HG02571 (cell line): Measurements from ENCODE around the gene CLPTM1.
"Not testable (repeated sequence)": the region's sequence is repeated elsewhere in the genome, so short reads cannot be mapped to it uniquely, and the experiment has no call there.

Experiments used
- ATAC-seq: cut with Tn5 transposase; IDR thresholded peaks from one replicate; pipeline ENCODE4 v1.9.1; 2021; ENCODE audit warnings: mild to moderate bottlenecking, moderate library complexity; ENCODE audit not compliant: unreplicated experiment

The CLPTM1 gene

GRCh38 chr19:44942067-44942571 is 13.1 kb upstream of the CLPTM1 start, which contains the start of gene APOC4:
Gene APOC4, plus strand, starts transcription at chr19:44942237. Its CDS starts 41 bp downstream, at chr19:44942278.
- no peak for ATAC-seq

- peak; percentile 58 for ATAC-seq
These were observed 11.4 kb upstream of the CLPTM1 start for GRCh38 chr19:44943801-44944249.

DNA sequence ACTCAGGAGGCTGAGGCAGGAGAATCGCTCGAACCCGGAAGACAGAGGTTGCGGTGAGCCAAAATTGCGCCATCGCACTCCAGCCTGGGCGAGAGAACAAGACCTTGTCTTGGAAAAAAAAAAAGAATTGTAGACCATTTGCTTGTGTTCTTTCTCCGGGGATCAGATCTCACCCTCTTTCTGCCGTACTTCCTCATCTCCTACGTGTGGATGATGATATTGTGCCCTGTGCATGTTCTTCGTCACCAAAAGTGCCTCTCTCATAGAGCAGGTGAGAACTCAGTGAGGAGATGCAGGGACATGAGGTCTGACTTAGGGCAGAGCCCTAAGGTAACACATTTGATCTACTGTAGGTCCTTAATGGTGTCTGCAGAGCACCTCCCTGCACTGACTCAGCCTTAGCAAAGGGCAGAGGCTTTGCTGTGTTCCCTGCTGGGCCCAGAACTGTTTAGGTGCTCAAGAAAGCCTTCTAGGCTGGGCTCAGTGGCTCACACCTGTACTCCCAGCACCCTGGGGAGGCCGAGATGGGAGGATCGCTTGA is 8.1 kb upstream of the CLPTM1 start:
- no peak for ATAC-seq

DNA sequence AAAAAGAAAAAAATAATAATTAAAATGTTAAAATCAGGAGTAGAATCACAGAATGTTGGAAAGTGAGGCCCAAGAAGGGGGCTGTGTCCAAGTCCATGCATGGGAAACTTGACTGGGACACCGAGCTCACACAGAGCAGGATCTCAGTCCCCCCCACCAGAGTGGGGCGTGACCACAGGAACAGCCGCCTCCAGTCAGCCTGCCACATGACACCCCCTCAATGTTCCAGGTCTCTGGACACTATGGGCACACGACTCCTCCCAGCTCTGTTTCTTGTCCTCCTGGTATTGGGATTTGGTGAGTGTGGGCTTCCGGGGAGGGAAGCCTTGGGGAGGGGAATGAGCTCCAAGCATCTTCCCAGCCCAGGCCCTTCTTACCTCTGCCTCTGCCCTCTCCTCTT is 6.9 kb upstream of the CLPTM1 start:
- ATAC-seq = no peak

GRCh38 chr19:44948763-44949374 is 6.3 kb upstream of the CLPTM1 start:
- no peak for ATAC-seq

- ATAC-seq = no peak
These were observed 5.6 kb upstream of the CLPTM1 start for GRCh38 chr19:44949550-44949949.

- no peak for ATAC-seq
These were observed 3.7 kb upstream of the CLPTM1 start for GRCh38 chr19:44951179-44952159.

GRCh38 chr19:44954278-44954648 is 917 bp upstream of the CLPTM1 start:
- no peak for ATAC-seq

DNA sequence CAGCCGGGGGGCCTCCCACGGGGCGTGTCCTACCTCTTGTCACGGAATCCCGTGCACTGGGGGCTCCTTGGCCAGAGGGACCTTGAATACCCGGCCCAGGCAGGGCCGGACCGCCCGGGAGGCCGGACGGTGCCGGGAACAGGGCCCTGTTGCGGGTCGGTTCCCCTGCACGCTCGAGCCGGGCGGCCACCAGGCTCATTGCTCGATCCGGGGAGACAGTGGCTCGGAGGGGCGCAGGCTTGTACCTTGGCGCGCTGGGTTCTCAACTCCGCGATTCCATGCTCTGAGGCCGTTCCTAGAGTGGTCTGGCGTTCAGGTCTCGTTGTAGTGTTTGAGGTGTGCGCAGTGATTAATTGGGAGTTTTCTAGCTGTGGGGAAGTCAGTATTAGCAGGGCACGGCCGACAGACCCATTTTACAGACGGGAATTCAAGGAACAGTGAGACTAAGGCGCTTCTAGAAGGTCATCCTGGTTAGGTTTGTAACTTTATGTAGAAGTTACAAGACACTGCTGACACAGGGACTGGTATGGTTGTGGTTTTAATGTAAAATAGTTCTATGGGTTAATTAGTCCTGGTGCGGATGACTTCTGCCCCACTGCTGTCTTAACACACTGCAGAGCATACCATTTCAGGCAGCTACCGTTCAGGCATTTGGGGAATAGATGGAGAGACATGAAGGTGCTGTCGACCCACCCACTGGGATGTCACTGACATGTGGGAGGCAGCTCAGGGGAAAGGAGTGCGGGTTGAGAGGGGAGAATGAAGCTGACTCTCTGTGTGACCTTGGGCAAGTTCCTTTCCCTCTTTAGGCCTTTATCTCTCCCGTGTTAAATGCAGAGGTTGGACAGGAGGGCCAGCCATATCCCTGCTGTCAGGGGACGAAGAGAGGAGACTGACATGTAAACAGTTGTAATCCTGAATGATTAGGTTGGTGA is 592 bp downstream of the CLPTM1 start:
- peak; percentile 9 for ATAC-seq

DNA sequence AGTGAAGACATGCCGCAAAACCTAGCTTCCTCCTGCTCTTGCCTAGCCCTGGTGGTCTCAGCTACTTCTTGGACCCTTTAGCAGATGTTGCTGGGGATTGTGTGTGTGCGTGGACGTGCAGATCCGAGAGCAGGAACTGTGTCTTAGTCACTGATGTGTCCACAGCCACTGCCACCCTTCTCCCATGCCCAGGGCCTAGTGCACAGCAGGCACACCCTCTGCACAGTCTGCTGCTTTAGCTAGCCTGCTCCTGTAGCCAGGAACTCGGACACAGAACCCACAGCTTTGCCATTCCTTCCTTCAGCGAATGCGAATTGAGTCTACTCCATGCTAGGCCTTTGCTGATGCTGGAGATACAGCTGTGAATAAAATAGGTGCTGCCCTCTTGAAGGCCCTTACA is 2.3 kb downstream of the CLPTM1 start:
- ATAC-seq = no peak

DNA sequence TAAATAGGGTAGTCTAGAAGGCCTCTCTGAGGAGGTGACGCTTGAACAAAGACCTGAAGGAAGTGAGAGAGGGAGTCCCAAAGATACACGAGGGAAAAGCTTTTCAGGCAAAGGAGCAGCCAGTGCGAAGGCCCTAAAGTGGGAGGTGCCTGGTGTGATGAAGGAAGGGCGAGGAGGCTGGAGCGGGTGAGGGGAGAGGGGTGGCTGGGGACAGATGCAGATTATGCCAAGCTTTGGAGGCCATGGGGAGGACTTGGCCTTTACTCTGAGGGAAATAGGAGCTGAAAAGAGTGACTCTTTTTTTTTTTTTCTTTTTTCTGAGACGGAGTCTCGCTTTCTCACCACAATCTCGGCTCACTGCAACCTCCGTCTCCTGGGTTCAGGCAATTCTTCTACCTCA is 2.9 kb downstream of the CLPTM1 start:
- no peak for ATAC-seq

GRCh38 chr19:44959691-44960090 is 4.5 kb downstream of the CLPTM1 start:
- ATAC-seq = no peak

DNA sequence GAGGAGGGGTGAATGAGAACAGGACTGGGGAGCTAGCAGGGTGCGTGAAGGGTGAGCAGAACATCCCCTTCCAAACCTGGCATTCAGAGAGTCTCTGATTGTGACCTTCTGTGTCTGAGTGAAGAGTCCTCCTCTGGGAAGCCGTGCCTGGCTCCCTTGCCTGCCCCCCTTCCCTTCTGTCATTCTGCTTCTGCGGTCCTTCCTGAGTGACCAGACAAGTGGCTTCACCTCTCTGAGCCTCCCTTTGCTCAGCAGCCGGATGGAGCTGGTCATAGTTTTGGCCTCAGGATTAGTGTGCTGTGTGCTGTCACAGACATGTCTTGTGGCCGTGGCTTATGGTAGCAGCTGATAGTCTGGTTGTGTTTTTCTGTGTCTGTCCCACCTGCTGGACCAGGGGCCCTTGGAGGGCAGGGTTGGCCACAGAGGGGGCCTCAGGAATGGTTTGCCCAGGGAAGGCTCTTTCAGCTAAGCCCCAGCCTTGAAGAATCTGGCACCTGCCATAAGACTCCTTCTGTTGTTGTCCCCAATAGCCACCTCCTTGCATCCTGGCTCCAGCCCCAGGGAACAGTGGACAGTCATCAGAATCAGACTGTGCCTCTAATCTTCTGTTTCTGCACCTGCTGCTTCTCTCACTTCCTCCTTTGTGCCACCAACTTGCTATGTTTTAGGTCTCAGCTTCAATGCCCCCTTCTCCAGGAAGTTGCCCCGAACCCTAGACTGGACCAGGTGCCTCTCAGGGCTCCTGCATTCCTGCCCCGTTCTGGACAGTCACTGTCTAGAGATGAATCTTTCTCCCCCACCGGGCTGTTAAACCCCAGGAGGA is 5.9 kb downstream of the CLPTM1 start:
- ATAC-seq = no peak

DNA sequence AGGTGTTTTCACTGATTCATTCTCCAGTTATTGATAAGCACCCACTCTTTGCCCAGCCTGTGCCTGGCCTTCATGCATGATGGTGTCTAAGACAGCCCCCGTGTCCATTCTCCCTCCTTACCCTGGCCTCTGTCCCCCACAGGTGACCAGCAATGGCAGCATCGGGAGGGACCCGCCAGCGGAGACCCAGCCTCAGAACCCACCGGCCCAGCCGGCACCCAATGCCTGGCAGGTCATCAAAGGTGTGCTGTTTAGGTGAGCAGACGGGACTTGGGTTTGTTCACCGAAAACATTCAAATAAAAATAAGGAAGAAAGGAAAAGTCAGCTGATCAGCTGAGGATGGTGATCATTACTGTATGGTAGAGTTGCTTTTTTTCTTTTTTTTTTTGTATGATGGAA is 6.6 kb downstream of the CLPTM1 start:
- ATAC-seq = no peak

- no peak for ATAC-seq
These were observed 12.9 kb downstream of the CLPTM1 start for GRCh38 chr19:44968118-44968517.

GRCh38 chr19:44968670-44969069 is 13.5 kb downstream of the CLPTM1 start:
- ATAC-seq = no peak

DNA sequence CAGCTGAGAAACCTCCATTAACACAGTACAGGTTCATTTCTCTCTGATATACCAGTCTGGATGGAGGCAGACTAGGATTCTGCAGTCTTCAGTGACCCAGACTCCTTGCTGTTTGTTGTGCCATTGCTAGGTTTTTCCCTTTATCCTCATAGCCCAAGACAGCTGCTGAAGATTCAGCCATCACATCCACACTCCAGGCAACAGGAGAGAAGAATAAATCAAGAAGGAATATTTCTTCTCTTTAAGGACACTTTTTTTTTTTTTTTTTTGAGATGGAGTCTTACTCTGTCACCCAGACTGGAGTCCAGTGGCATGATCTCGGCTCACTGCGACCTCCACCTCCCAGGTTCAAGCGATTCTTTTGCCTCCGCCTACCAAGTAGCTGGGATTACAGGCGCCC is 14.3 kb downstream of the CLPTM1 start:
- ATAC-seq = no peak

GRCh38 chr19:44971451-44971850 is 16.3 kb downstream of the CLPTM1 start:
- not testable (repeated sequence) for ATAC-seq

DNA sequence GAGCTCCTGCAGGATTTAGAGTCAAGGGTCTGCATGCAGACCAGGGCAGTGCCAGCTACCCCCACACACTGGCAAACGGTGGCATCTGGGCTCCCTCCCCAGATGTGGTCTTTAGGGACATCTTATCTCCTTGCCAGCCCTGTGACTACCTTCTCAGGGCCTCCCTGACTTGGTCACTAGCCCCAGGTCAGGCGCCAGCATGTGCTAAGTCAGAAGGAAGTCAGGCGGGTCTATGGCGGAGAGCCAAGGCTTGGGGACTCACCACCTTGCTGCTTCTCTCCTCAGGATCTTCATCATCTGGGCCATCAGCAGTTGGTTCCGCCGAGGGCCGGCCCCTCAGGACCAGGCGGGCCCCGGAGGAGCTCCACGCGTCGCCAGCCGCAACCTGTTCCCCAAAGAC is 17.6 kb downstream of the CLPTM1 start:
- ATAC-seq = no peak
